NCI-H2227 (cell line): ENCODE measurements around the gene ERC2.

Source experiments
- DNase-seq: peaks from one replicate; lab custom pipeline; 2025; ENCODE audit not compliant: unreplicated experiment; lab: John Stamatoyannopoulos, UW

Gene ERC2

DNA sequence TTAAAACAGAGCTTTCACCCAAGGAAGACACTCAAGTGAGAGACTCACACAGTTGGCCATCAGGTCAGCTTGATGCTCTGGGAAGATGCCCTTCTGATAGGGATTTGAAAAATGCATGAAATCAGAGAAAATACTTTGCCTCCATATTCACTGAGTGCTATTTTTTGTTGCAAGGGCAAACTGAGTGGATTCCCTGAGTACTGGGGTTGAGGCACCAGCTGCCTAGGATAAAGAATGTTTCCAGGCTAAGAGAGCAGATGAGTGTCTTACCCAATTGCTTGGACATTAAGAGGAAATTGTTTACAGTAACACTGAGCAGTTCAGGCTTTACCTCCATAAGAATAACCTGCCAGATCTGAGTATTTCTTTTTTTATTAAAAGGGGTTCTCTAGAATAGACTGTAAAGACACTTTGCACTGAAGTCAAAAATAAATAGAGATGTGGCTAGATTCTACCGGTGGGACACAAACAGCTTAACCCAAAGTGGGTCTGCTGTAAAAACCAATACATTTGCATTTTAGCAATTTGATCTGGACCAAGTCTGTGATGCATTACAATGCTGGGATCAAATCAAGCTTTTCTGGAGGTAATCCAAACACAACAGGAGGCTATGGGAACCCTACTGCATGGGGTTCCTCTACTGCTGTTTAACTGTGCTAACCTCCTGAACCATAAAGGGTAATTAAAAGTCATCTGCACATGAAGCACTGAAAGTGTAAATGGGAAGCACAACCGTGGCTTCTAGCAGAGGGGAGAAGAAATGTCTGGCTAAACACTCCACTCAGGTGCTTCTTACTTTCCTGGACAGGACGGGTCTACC, 742.4 kb downstream of the ERC2 start:
- DNase-seq = no peak

GRCh38 chr3:55724821-55725220, 743.4 kb downstream of the ERC2 start:
- no peak for DNase-seq

GRCh38 chr3:55724407-55724784, 743.9 kb downstream of the ERC2 start:
- no peak for DNase-seq

- no peak for DNase-seq
Measured at GRCh38 chr3:55723653-55724406, 744.4 kb downstream of the ERC2 start.

DNA sequence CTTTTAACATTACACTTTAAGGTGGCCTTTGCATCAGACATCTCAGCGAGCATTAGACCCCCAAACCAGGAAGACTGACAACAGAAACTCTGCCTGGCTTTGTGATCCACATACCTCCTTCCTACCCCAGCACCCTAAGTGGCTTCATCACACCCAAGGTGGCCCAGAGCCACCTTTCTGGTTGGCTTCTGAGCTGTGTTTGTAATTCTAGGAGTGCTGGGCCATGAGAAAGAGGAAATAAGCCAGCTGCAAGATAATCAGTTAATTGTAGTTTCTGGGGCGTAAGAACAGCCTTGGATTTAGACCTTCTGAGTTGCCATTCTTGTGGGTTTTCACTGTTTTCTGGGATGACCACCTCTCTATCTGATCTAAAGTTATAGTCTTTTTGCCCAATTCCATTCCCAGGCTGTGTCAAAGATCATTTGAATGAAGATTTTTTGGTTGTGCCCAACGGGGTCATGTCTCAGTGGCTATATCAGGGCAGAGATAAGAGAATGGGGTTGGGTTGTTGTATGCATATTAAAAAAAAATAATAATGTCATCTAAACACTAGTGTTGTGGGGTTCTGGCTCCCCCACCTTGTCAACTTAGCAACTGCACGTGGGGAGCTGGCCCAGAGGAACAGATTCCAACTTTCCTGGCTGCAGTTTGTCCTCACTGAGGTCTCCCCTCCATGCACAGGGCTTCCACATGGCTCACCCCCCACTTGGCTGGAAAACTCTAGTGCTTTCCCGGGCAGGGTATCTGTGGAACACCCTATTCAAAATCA, 746.4 kb downstream of the ERC2 start:
- DNase-seq = no peak

- no peak for DNase-seq
Measured at GRCh38 chr3:55720614-55721013, 747.7 kb downstream of the ERC2 start.

- DNase-seq = no peak
Measured at GRCh38 chr3:55719508-55719907, 748.8 kb downstream of the ERC2 start.

- DNase-seq = no peak
Measured at GRCh38 chr3:55719006-55719405, 749.3 kb downstream of the ERC2 start.

- DNase-seq = no peak
Measured at GRCh38 chr3:55718521-55718921, 749.7 kb downstream of the ERC2 start.

- peak; percentile 8 for DNase-seq
Measured at GRCh38 chr3:55718074-55718473, 750.2 kb downstream of the ERC2 start.

DNA sequence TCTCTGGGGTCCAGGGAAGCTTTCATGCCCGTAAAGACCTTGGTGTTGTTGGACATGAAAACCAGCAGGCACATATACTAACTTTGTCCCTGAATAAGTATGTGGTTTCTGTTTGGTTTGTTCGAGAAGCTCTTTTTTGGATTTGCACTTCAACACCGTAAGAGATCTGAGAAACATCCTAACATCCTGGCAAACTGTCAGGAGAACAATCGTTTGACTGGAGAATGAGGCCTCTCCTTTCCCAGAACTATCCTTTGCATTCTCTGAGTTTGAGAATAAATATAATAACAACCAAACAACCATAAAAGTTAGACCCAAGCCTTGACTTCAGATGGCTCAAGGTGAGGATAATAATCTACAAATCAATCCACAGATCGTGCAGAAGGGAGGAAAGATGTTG, 750.8 kb downstream of the ERC2 start:
- no peak for DNase-seq

DNA sequence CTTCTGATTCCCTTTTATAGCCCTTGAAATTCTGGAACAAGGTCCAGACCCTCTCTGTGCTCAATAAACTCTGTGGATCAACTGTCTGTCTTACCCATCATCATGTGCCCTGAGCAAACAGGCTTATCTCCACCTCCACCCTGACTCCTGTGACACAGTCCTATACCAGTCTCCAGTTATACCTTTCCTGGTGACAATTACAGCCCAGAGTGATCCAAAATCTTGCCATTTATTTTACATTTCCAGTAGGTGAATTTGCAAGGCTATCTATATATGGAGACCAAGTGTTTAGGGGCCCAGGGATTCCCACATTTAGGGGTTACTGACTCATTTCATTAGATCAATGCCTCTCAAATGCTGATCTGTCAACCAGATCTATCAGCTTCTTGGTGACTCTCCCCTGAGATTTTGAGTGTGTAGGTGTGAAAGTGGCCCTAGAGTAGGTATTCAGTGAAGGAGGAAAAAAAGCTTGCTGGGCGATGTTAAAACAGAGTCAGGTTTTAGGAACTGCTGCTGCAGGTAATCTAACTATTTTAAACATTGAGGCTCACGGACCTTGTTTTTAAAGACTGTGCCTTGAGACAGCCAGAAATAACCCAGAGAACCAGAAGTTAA, 751.5 kb downstream of the ERC2 start:
- no peak for DNase-seq

GRCh38 chr3:55716044-55716443, 752.2 kb downstream of the ERC2 start:
- no peak for DNase-seq

- DNase-seq = no peak
Measured at GRCh38 chr3:55714057-55714456, 754.2 kb downstream of the ERC2 start.

- no peak for DNase-seq
Measured at GRCh38 chr3:55711646-55712045, 756.6 kb downstream of the ERC2 start.

GRCh38 chr3:55709411-55710012, 758.8 kb downstream of the ERC2 start:
- DNase-seq = no peak

DNA sequence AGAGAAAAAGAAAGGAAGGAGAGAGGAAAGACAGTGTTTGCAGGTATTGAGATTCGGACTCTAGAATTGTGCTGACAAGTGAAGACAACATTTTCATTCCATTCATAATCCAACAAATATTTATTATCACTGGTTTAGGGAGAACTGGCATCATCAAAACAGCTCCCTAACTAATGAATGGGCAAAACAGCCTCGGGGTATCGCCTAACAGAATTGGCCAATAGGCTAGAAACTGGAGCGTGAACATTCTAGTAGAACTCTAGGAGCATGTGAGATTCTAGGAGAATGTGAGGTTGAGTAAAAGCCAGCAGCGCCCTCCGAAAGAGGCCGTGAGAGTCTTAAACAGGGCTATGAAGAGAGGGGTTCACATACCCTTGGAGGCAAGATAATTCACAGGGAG, 759.3 kb downstream of the ERC2 start:
- no peak for DNase-seq

DNA sequence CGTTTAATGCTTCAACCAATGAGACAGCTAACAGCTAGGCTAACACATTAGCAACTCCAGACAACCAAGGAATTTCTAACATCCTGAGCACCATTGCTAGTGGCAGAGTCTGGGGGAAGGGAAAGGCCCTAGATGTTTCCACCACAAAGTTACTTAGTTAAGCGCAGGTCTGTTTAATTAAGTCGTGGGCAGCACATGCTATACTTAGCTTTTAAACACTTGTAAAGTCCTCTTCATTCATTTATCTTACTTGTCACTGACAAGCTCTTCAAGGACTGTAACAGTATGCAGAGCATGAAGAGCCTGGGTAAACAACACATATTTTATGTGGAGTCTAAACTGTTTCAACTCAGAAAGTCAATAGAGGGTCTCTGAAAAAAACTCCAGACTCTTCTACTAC, 760.0 kb downstream of the ERC2 start:
- no peak for DNase-seq

DNA sequence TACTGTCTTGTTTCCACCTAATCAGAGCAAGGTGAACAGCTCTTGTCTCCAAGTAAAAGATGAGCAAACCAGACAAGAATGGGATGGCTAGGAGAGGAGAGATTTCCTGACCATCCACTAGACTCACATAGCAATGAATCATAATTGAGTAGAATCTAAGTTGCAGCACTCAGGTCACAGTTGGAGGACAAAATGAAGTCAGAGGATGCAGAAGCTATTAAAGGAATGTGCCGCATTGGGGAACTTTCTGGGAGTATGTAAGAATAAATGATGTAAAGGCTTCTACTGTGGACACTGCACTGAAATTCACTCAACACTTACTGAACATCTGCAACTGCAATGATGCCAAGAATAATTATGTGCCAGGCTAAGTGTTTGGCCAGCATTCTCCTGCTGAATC, 763.7 kb downstream of the ERC2 start:
- DNase-seq = no peak

DNA sequence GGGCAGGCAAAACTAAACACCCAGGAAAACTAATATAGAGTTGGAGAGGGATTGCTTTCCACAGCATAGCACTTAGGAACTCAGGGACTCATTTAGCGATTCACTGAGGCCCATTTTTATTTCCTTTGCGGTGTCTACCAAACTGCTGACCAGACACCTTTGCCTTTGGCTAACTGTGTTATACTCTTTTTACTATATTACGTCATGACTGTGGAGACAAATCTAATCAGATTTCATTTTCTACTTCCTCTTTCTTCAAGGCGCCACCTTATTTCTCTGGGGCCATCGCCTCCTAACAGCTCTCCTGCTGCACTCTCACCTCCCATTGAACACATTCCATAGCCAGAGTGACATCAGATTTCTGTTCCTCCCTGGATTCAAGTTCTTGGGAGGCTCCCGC, 765.4 kb downstream of the ERC2 start:
- DNase-seq = no peak

DNA sequence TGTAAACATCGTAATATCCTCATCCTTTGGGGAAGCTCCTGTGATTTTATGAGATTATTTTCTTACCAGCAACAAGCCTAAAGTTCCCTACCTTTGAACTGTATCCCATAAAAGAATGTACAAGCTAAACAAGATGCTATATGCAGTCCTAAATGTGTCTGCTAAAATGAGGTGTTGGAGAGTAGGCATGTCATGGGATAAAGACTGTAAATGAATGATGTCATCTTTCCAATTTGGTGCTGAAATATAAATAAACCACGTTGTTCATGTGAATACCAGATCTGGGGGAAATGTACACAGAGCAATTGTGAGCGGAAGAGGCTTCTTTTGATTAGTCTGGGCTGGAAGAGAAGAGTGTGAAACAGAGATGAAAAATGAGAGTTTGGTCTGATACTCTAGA, 766.3 kb downstream of the ERC2 start:
- no peak for DNase-seq
